Common myeloid progenitor, CD34-positive (primary cell): Measurements from ENCODE around the gene OBSCN.

Source experiments
- CTCF ChIA-PET: fragments of 350-600 bp; sonication (Branson Sonifier 250); formaldehyde crosslinking; loops from one replicate; lab custom pipeline; 2021; ENCODE audit warnings: antibody characterized with exemption; lab: Charles Lee
- POLR2A ChIA-PET: fragments of 350-600 bp; sonication (Branson Sonifier 250); formaldehyde crosslinking; loops from one replicate; lab custom pipeline; 2021; ENCODE audit warnings: antibody characterized with exemption; lab: Charles Lee
- DNase-seq, 3 donors: peaks; one replicate each; pipeline versions ENCODE4 v3.0.0 to v3.0.0-alpha.2; 2013
- H3K27ac ChIP-seq, 2 experiments: 1 replicate in 1 of 2; 2 replicates in 1 of 2; pipeline ENCODE4 v1.7.0; 2013; ENCODE audit warnings: inconsistent platforms in 2 of 2, low read length in 2 of 2, mild to moderate bottlenecking in 2 of 2, low read depth in 1 of 2, moderate library complexity in 1 of 2; ENCODE audit not compliant: severe bottlenecking in 2 of 2, insufficient read depth in 1 of 2, poor library complexity in 1 of 2
- H3K27me3 ChIP-seq, 5 experiments: replicated peaks in 2 of 5; 1 replicate in 3 of 5; 2 replicates in 2 of 5; pipeline versions ENCODE4 v1.6.1 to v1.7.0; 2013; ENCODE audit warnings: low read length in 4 of 5, mild to moderate bottlenecking in 2 of 5, moderate library complexity in 2 of 5, inconsistent platforms in 1 of 5; ENCODE audit not compliant: insufficient read depth in 5 of 5, control insufficient read depth in 4 of 5
- H3K36me3 ChIP-seq, 4 experiments: 1 replicate in 2 of 4; 2 replicates in 2 of 4; pipeline versions ENCODE4 v1.6.1 to v1.7.0; 2013; ENCODE audit warnings: low read length in 3 of 4, control low read depth in 1 of 4, mild to moderate bottlenecking in 1 of 4; ENCODE audit not compliant: control insufficient read depth in 4 of 4, insufficient read depth in 4 of 4
- H3K4me1 ChIP-seq, 4 experiments: 1 replicate in 3 of 4; 2 replicates in 1 of 4; pipeline versions ENCODE4 v1.6.1 to v1.7.1; 2013; ENCODE audit warnings: low read length in 3 of 4, mild to moderate bottlenecking in 3 of 4, control low read depth in 1 of 4, inconsistent platforms in 1 of 4, moderate library complexity in 1 of 4; ENCODE audit not compliant: control insufficient read depth in 4 of 4, insufficient read depth in 4 of 4; ENCODE audit errors: control extremely low read depth in 1 of 4
- H3K4me3 ChIP-seq, 7 experiments: 1 replicate in 4 of 7; 2 replicates in 3 of 7; pipeline versions ENCODE4 v1.5.1 to v1.7.0; 2013; ENCODE audit warnings: mild to moderate bottlenecking in 7 of 7, low read length in 6 of 7, moderate library complexity in 6 of 7, inconsistent platforms in 2 of 7, low read depth in 2 of 7, control low read depth in 1 of 7; ENCODE audit not compliant: insufficient read depth in 4 of 7, control insufficient read depth in 1 of 7; ENCODE audit errors: extremely low read depth in 1 of 7
- H3K9me3 ChIP-seq, 5 experiments: 1 replicate in 4 of 5; 2 replicates in 1 of 5; pipeline versions ENCODE4 v1.6.1 to v1.7.1; 2013; ENCODE audit warnings: low read length in 4 of 5, mild to moderate bottlenecking in 2 of 5, inconsistent platforms in 1 of 5, low read depth in 1 of 5, moderate library complexity in 1 of 5; ENCODE audit not compliant: control insufficient read depth in 4 of 5, insufficient read depth in 2 of 5; ENCODE audit errors: control extremely low read depth in 1 of 5
- WGBS: methylation state at CpG from one replicate; pipeline ENCODE4 v1.1.5; 2013; ENCODE audit not compliant: insufficient coverage; 5-methylcytosine and 5-hydroxymethylcytosine counted together

The OBSCN gene

DNA sequence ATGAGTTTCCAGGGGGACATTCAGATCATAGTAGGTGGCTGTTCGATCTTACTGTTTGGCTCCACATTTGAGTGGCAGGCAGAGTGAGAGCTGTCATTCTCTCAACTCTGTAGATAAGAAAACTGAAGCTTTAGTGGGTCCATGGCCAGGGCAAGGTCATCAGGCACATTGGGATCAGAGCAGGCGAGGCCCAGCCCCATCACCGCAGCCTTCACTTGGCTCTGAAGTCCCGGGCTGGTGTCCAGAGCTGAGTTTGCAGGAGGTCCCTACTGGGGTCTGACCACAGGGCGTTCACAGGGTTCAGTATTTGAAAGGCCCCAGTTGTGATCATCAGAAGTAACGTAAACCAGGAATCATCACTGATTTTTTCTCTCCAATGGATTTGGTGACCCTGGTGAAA is 76.7 kb downstream of the OBSCN start:
- Histone ChIP-seq H3K4me1 (no peaks in the 10 kb centered on the region), H3K36me3 (peaks cover 0 to 73% (median 14%) of the 10 kb centered on the region in 4 experiments), H3K27ac (no peak overlapping the region), H3K27me3 (no peaks in the 10 kb centered on the region), H3K4me3 (no peak overlapping the region), H3K9me3 (no peaks in the 10 kb centered on the region)
- POLR2A ChIA-PET, result no interaction called here
- CTCF ChIA-PET, result interaction anchor here (0.6 kb wide), 1 partner anchor 55 kb away, joined by 3 read pairs; no protein-coding TSS in a partner anchor
- DNase-seq, result no peak
- 88% methylated on average over 6 of the region's 6 CpGs for WGBS

DNA sequence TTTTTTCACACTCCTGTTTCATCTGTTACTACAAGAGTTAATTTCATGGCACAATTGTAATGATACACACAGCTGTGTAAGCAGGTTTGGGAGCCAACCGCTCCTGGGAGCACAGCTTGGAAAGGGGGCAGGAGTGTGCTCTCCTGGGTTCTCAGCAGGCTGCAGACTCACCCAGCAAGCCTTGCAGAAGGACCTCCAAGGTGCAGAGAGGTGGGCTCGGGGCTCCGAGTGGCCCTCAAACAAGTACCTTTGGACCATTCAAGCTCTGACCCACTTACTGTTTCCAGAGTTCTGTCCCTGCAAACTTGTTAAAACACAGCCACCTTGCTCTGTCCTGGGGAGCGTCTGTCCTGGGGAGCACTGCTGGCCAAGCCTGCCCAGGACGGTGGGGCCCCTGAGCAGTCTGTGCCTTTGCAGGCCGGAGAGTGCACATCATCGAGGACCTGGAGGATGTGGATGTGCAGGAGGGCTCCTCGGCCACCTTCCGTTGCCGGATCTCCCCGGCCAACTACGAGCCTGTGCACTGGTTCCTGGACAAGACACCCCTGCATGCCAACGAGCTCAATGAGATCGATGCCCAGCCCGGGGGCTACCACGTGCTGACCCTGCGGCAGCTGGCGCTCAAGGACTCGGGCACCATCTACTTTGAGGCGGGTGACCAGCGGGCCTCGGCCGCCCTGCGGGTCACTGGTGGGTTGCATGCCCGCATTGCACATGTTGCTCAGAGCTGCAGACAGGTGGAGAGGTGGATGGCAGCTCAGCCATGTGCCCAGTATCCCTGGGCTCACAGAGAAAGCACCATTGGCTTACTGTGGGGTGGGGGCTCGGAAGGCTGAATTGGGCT is 78.0 kb downstream of the OBSCN start:
- ChIA-PET POLR2A (no interaction called here), CTCF (no interaction called here)
- DNase-seq, result no peak
- H3K4me3 ChIP-seq, result no peak overlapping the region
- peaks cover 0 to 63% (median 11%) of the 10 kb centered on the region in 4 experiments for H3K36me3 ChIP-seq
- WGBS, result 97% methylated on average over 24 of the region's 26 CpGs
- H3K4me1 ChIP-seq, result no peaks in the 10 kb centered on the region
- H3K27me3 ChIP-seq, result no peaks in the 10 kb centered on the region
- no peak overlapping the region for H3K27ac ChIP-seq
- H3K9me3 ChIP-seq, result no peaks in the 10 kb centered on the region

DNA sequence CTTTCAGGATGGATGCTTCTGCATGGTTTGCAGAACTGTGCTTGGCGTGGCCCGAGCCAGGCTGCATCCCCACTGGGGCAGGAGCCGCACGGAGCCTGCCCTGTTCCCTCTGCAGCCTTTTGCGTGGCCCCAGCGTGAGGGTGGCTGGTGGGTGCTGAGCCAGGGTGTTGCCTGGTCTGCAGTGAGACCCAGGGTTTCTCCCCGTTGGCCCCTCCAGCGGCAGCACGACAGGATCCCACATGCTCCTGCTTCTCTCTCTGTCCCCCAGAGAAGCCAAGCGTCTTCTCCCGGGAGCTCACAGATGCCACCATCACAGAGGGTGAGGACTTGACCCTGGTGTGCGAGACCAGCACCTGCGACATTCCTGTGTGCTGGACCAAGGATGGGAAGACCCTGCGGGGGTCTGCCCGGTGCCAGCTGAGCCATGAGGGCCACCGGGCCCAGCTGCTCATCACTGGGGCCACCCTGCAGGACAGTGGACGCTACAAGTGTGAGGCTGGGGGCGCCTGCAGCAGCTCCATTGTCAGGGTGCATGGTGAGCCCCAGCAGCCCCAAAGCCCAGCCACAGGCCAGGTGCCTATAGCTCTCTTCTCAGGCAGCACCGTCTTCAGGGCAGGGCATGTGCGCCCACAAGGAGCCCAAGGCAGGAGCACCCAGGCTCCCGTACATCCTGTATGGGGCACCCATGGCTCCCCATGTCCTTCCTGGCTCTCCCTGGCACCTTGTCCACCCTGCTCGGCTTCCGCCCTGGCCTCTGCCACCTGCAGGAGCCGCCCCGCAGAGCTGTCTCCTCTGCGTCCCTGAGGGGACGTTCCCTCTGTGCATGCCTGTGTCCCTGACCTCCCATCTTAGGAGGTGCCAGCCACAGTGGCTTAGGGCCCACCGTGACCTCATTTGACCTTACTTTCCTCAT is 78.9 kb downstream of the OBSCN start:
- Histone ChIP-seq H3K4me3 (no peak overlapping the region), H3K4me1 (no peaks in the 10 kb centered on the region), H3K27ac (no peak overlapping the region), H3K27me3 (no peaks in the 10 kb centered on the region), H3K36me3 (peaks cover 0 to 55% (median 11%) of the 10 kb centered on the region in 4 experiments), H3K9me3 (no peaks in the 10 kb centered on the region)
- 93% methylated on average over 25 of the region's 28 CpGs for WGBS
- no peak for DNase-seq
- ChIA-PET POLR2A (no interaction called here), CTCF (interaction anchor here (1.3 kb wide), 1 partner anchor 11 kb away, joined by 3 read pairs; no protein-coding TSS in a partner anchor)

DNA sequence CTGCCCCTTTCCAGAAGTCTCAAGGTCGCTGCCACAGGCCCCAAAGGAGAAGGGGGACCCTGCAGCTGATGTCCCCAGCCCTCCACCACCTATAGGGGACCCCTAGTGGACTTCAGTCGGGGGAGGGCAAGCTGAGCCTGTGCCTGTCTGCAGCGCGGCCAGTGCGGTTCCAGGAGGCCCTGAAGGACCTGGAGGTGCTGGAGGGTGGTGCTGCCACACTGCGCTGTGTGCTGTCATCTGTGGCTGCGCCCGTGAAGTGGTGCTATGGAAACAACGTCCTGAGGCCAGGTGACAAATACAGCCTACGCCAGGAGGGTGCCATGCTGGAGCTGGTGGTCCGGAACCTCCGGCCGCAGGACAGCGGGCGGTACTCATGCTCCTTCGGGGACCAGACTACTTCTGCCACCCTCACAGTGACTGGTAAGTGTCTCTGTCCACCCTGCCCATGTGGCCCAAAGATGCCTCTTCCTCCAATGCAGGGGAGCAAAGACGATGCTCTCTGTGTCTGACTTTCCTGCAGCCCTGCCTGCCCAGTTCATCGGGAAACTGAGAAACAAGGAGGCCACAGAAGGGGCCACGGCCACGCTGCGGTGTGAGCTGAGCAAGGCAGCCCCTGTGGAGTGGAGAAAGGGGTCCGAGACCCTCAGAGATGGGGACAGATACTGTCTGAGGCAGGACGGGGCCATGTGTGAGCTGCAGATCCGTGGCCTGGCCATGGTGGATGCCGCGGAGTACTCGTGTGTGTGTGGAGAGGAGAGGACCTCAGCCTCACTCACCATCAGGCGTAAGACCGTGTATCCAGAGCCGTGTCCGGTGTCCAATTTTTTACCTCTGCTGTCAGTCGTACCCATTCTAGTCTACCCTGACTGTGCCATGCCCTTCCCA is 79.9 kb downstream of the OBSCN start:
- WGBS, result 97% methylated on average over 26 of the region's 32 CpGs
- peaks cover 0 to 45% (median 11%) of the 10 kb centered on the region in 4 experiments for H3K36me3 ChIP-seq
- ChIA-PET POLR2A (no interaction called here), CTCF (interaction anchor here (1.3 kb wide), 1 partner anchor 10 kb away, joined by 3 read pairs; no protein-coding TSS in a partner anchor)
- H3K27me3 ChIP-seq, result no peaks in the 10 kb centered on the region
- no peak overlapping the region for H3K4me3 ChIP-seq
- no peaks in the 10 kb centered on the region for H3K9me3 ChIP-seq
- no peak overlapping the region for H3K27ac ChIP-seq
- H3K4me1 ChIP-seq, result no peaks in the 10 kb centered on the region
- no peak for DNase-seq

DNA sequence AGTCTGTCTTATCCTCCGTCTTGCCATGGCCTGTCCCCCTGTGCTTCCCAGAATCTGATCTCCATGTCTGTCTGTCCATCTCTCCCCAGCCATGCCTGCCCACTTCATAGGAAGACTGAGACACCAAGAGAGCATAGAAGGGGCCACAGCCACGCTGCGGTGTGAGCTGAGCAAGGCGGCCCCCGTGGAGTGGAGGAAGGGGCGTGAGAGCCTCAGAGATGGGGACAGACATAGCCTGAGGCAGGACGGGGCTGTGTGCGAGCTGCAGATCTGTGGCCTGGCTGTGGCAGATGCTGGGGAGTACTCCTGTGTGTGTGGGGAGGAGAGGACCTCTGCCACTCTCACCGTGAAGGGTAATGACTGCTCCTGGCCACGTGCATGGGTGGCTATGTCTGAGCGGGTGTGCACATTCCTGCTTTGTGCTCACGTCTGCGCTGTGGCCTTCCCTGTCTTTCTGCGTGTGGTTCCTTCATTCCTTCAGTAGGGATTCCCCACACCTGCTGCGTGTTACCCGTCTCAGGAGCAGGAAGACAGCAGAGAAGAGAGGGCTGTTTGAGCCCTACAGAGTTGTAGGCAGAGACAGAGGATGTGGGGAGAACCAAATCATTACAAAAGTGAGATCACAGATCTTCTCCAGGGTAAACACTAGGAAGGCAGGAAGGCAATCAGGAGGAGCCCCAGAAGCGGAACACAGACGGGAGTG is 80.8 kb downstream of the OBSCN start:
- ChIA-PET POLR2A (no interaction called here), CTCF (interaction anchor here (1.3 kb wide), 1 partner anchor 9 kb away, joined by 3 read pairs; no protein-coding TSS in a partner anchor)
- no peak for DNase-seq
- H3K27me3 ChIP-seq, result no peaks in the 10 kb centered on the region
- no peak overlapping the region for H3K4me3 ChIP-seq
- H3K36me3 ChIP-seq, result peaks cover 0 to 44% (median 10%) of the 10 kb centered on the region in 4 experiments
- 96% methylated on average over 14 of the region's 18 CpGs for WGBS
- no peaks in the 10 kb centered on the region for H3K9me3 ChIP-seq
- H3K27ac ChIP-seq, result no peak overlapping the region
- H3K4me1 ChIP-seq, result no peaks in the 10 kb centered on the region

DNA sequence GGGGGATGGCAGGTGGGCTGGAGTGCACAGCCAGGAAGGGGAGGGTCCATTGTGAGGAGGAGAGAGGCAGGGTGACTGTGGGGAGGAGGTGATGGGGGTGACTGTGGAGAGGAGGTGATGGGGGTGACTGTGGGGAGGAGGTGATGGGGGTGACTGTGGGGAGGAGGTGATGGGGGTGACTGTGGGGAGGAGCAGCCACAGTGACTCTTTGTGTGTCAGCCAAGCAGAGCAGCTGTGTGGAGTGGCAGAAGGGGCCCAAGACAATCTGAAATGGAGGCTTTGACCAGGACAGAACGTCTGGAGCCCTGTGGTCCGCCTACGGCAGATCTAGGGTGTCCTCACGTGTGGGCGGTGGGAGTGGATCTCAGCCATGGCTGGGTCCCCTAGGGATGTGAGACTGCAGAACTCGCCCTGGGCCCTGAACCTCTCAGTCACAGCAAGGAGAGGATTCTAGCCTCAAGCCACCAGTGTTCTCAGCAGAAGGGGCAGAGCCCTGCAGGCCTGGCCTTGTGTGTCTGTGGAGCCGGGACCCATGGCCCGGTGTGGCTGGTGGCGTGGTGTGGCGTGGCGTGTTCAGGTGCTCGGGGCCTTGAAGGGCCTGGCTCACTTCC is 81.5 kb downstream of the OBSCN start:
- H3K4me3 ChIP-seq, result no peak overlapping the region
- H3K27ac ChIP-seq, result no peak overlapping the region
- no peak for DNase-seq
- H3K27me3 ChIP-seq, result no peaks in the 10 kb centered on the region
- no peaks in the 10 kb centered on the region for H3K9me3 ChIP-seq
- ChIA-PET POLR2A (no interaction called here), CTCF (no interaction called here)
- H3K36me3 ChIP-seq, result peaks cover 0 to 44% (median 11%) of the 10 kb centered on the region in 4 experiments
- H3K4me1 ChIP-seq, result no peaks in the 10 kb centered on the region
- WGBS, result 93% methylated on average over 12 of the region's 12 CpGs
